Measurements from ENCODE around the gene SNRPA. TPM values are rescaled to one million over a fixed set of nuclear protein-coding genes. Genes with fewer than 3 reads are reported as not detected.

SNRPA gene
- 97.5 and 115 TPM in 2 replicates for total RNA-seq (2014; rRNA removed)
- polyA plus RNA-seq (2012) = 88.9 TPM

DNA sequence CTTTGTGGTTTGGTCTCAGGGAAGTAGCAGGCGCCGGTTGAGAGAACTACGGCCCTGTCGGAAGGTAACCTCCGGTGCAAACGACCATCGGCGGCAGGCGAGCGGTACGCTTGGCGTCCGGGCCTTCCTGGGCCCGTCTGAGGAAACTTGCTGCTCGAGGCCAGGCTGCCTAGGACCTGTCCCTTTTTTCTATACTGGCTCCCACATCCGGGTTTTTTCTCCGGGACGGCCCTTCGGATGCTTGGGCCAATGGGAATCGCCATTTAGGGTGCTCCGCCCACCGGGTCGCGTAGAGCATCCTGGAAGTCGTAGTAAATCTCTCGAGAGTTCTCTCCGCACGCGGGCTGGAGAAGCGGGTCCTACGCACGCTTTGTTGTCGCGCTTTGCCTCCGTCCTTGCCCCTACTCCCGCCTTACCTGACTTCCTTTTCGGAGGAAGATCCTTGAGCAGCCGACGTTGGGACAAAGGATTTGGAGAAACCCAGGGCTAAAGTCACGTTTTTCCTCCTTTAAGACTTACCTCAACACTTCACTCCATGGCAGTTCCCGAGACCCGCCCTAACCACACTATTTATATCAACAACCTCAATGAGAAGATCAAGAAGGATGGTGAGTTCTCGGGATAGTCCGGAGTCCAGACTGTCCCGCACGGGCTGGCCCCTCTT is at the start of gene SNRPA:
SNRPA (plus strand) TSS at position 330 of the 664 bp plus-strand sequence; CDS start at position 536, 206 bp downstream.
- DNase-seq (ENCODE audit: low read depth) = peak; percentile 98

DNA sequence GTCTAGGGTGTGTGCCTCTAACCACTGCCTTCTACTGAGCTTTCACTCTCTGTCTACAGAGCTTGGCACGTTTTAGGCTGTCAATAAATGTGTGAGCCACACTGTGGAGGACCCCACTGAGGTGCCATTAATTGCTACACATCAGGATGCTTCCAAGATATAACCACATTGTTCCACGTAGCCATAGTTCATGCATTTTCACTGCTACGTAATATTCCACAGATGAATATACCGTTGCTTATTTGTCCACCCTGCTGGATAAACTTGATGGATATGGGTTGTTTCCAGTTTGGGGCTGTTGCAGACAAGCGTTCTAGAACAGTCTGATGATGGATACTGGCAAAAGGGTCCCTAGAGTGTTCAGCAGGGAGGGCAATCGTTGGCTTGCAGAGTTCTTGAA is 49.2 kb upstream of the SNRPA start:
- no peak for DNase-seq (ENCODE audit: low read depth)

DNA sequence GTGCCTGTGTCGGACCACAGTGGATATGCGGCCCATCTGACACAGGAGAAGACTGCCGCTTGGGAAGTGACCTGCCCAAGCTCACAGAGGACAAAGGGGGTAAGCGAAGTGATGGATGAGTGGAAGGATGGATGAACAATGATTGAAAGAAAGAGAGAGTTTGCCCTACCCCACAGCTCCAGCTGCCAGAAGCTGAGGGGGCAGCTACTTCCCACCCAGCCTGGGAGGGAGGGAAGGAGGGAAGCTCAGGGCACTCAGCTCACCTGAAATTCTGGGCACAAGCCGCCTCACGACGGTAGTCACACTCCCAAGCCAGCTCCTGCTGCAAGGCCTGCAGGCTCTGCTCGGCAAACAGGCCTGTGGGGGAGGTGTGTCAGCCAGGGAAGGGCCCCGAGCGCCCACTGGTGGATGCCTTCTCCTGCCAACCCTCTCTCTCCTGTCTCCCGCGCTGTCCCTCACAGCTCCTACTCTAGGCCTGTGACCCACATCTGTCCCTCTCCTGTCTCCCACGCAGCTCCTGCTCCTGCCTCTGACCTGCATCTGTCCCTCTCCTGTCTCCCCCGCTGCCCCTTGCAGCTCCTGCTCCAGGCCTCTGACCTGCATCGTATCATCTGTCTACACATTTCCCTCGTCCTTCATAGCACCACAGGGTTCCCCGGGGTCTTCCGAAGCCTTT is 48.5 kb upstream of the SNRPA start:
- no peak for DNase-seq (ENCODE audit: low read depth)

DNA sequence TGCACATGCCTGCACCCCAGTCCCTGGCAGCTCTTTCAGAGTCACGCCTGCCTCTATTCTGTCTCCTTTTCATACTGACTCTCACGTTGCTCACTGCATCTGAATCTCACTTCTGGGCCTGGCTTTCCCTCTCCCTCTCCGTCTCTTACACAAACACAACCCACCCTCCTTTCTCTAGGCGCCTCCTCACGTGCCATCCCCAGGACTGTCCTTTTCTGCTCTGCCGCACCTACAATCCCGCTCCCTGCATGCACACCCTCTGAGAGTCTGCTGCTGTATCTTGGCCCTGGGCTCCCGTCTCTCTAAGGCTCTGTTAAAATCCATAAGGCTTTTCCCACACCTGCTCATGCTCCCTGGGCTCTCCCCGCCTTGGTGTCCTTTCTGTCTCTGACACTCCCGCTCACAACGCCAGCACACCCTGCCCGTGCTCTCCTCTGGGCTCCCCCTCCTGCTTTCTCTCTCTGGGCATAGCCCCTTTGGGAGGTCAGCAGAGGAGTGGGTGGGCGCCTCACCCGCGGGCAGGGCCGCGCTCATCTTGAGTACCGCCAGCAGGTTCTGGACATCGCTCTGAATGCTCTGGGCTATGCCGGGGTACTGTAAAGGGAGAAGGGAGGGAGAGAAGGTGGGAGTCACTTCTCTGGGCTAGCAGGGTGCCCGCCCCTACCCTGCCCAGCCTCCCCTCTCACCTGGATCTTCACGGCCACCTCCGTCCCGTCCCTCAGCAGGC is 47.8 kb upstream of the SNRPA start:
- no peak for DNase-seq (ENCODE audit: low read depth)

- DNase-seq (ENCODE audit: low read depth) = no peak
These were observed 46.3 kb upstream of the SNRPA start for GRCh38 chr19:40704491-40705361.

DNA sequence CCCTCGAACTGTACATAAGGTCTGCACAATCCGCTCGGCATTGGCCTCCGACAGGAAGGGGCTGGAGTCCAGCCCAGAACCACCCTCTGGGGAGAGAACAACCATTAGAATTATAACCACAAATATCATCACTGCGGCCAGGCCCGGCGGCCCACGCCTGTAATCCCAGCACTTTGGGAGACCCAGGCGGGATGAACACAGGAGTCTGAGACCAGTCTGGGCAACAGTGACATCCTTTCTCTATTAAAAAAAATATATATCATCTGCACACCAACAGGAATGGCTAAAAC is 45.7 kb upstream of the SNRPA start:
- no peak for DNase-seq (ENCODE audit: low read depth)

GRCh38 chr19:40705950-40706619 is 44.9 kb upstream of the SNRPA start:
- no peak for DNase-seq (ENCODE audit: low read depth)

DNA sequence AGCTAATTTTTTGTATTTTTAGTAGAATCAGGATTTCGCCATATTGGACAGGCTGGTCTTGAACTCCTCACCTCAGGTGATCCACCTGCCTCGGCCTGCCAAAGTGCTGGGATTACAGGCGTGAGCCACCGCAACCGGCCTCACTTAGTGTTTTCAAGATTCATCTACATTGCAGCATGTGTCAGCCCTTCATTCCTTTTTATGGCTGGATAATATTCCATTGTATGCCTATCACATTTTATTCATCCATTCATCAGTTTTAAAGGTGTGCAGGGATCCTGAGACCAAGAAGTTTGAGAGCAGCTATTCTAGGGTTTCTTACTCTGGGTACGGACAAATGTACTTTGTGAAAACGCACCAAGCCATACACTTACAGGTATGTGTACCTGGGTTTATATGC is 43.4 kb upstream of the SNRPA start:
- DNase-seq (ENCODE audit: low read depth) = no peak

GRCh38 chr19:40709817-40710216 is 41.2 kb upstream of the SNRPA start:
- DNase-seq (ENCODE audit: low read depth) = no peak

DNA sequence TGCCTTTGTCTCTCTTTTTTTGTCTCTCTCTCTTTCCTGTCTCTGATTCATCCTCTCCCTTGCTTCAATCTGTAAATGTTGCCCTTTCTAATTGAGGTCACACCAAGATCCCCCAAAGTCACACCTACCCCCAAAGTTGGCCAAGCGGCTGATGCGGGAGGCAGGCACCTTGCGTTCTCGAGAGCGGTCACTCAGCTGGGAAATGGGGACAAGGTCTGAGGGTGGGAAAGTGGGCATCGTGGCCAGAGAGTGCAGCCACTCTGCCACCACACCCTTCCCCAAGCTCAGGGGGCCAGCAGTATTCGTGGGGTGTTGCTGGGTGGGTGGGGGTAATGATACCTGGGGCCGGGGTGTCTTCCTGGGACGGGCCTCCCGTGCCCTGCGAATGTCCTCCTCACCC is 37.1 kb upstream of the SNRPA start:
- no peak for DNase-seq (ENCODE audit: low read depth)

DNA sequence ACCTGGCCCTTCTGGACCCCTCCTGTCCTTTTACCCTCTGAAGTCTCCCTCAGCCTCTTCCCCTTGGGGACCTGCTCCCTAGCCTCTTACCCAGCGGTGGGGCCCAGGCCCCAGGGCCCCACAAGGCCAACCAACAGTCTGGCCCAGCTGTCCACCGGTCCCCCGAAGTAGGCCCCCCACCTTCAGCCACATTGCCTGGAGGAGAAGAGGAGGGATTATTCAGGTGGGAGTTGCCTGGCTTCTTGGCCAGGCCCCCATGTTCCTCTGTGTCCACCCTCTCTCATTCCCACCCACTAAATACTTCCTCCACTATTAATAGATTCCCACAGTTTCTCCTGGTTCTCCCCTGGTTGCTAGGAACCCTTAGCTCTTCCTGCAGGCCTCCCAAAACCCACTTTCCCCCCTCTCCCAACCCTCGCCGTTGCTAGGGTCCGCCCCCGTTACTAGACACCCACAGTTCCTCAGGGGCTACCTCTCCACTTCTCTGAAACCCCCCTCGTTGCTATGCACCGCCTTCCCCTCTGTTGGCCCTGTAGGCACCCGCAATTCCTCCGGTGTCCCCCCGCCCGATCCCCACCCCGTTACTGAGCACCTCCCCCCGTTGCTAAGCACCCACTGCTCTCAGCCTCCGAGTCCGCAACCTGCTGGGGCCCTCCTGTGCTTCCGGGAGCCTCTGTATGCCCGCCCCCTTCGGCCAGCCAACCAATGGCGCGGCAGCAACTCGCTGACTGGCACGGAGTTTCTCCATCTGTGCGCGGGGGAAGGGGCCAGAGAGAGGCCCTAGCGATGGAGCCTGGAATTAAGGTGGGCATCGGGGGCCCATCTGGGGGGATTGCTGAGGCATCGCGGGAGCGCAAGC is 36.3 kb upstream of the SNRPA start:
- peak; percentile 87 for DNase-seq (ENCODE audit: low read depth)

DNA sequence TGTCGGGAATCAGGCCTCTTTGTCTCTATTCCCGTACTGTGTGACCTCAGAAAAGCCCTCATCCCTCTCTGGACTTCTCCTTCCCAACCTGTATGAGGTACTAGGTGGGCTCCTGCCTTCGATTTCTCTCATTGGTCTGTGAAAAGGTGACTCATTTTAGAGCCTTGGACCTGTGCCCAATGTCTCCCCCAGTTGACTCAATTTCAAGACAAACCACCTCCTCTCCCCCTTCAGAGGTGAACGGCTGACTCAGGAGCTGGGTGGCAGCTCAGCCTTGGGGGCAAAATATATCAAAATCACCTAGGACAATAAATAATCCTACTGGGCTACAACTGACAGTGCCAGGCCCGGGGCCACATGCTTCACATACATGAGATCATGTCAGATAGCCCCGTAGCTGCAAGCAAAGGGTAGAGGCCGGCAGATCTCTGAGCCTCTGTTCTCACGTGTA is 34.9 kb upstream of the SNRPA start:
- DNase-seq (ENCODE audit: low read depth) = no peak

DNA sequence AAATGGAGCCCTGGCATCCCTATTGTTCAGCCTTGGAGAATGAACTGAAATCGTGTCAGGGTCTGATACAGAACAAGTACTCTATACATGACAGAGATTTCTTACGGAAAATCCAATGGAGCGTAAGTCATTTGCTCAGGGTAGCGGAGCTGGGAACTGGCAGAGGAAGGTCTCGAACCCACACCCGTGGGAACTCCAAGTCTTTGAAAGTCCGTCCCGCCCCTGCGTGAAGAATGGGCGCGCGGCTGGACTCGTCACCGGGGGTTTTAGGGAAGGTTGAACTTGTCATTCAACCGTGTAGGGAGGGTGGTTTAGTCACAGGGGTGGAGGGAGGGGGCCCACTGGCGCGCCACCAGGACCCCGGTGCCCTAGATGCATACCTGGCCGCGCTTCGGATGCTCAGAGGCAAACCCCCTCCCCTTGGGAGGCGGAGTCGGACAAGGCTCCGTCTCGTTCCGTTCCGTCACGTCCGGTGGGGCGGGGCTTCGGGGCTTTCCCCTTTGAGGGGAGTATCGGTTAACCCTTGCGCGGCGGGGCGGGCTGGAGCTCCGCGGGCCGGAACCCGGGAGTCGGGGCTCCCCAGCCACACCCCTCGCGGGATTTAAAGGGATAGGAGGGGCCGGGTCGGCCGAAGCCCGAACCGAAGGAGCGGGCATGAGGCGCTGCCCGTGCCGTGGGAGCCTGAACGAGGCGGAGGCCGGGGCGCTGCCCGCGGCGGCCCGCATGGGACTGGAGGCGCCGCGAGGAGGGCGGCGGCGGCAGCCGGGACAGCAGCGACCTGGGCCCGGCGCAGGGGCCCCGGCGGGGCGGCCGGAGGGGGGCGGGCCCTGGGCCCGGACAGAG is 34.3 kb upstream of the SNRPA start, which contains the start of the genes COQ8B and ITPKC:
COQ8B (minus strand) TSS at position 405 of the 843 bp plus-strand sequence. CDS start 2,254 bp downstream, outside the sequence.
ITPKC (plus strand) TSS at position 631 of the 843 bp plus-strand sequence; CDS start at position 655, 24 bp downstream.
- DNase-seq (ENCODE audit: low read depth) = peak; percentile 97

DNA sequence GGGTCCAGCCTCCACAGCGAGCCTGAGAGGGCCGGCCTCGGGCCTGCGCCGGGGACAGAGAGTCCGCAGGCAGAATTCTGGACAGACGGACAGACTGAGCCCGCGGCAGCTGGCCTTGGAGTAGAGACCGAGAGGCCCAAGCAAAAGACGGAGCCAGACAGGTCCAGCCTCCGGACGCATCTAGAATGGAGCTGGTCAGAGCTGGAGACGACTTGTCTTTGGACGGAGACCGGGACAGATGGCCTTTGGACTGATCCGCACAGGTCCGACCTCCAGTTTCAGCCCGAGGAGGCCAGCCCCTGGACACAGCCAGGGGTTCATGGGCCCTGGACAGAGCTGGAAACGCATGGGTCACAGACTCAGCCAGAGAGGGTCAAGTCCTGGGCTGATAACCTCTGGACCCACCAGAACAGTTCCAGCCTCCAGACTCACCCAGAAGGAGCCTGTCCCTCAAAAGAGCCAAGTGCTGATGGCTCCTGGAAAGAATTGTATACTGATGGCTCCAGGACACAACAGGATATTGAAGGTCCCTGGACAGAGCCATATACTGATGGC is 33.6 kb upstream of the SNRPA start:
- DNase-seq (ENCODE audit: low read depth) = no peak

DNA sequence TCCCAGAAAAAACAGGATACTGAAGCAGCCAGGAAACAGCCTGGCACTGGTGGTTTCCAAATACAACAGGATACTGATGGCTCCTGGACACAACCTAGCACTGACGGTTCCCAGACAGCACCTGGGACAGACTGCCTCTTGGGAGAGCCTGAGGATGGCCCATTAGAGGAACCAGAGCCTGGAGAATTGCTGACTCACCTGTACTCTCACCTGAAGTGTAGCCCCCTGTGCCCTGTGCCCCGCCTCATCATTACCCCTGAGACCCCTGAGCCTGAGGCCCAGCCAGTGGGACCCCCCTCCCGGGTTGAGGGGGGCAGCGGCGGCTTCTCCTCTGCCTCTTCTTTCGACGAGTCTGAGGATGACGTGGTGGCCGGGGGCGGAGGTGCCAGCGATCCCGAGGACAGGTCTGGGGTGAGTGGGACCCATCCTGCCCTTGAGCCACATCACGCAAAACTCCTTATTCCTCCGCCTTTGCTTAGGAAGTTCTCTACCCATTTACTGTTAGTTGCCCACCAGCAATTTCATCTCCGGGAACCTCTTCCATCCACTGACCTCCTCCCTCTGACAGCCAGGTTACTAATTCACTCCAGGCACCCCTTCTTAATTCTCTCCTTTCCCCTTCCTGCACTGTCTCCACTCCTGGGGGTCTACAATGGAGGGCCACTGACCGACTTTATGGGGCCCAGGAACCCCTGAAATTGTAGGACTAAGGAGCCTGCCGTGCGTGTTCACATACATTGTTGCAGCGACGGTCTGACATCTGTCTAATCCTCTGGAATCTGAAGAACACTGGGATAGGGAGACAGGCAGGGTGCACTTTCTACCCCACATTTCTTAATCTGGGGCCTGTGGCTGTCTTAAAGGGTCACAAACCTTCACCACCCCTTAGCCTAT is 32.9 kb upstream of the SNRPA start:
- no peak for DNase-seq (ENCODE audit: low read depth)

DNA sequence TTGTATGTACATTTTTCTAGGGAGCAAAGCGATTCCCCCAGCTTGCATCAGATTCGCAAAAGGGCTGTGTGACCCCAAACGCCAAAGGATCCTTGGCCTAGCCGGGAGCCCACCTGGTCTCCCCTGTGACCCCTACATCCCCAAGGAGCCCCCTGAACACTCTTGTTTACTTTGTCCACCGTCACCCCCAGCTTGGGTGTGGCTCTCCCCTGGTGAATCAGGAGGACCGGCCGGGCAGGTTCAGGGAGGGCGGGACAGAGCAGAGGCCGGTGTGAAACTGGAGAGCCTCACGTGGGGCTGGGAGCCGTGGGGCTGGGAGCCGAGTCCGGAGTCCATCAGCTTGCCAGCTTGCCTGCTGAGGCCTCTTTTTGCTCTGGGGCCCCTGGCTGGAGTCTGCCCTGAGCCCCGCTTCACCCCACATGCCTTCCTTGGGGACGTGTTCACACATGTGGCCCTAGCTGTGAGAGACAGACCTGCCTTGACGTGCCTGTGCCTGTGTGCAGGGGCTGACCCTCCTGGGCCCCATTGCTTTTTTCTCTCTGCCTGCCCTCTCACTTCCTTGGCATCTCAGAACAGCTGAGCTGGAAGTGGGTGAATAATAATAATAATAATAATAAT is 32.1 kb upstream of the SNRPA start:
- peak; percentile 46 for DNase-seq (ENCODE audit: low read depth)

DNA sequence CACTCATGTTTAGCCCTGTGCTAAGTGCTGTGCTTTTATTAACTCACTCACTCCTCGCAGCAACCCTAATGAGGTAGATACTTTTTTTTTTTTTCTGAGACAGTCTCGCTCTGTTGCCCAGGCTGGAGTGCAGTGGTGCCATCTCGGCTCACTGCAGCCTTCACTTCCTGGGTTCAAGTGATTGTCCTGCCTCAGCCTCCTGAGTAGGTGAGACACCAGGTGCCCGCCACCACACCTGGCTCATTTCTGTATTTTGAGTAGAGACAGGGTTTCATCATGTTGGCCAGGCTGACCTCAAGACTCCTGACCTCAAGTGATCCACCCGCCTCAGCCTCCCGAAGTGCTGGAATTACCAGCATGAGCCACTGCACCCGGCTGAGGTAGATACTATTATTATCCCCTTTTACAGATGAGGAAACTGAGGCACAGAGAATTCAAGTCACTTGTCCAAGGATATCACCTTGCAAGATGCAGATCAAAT is 31.5 kb upstream of the SNRPA start:
- DNase-seq (ENCODE audit: low read depth) = no peak
